ENCODE measurements around the gene HID1.

Gene HID1

GRCh38 chr17:74901353-74902135 lies 71.0 kb downstream of the HID1 start:
- no peak overlapping the region for H3K4me3 ChIP-seq (ENCODE audit: low read depth, low read length)
- TF ChIP-seq, protein P1, sequence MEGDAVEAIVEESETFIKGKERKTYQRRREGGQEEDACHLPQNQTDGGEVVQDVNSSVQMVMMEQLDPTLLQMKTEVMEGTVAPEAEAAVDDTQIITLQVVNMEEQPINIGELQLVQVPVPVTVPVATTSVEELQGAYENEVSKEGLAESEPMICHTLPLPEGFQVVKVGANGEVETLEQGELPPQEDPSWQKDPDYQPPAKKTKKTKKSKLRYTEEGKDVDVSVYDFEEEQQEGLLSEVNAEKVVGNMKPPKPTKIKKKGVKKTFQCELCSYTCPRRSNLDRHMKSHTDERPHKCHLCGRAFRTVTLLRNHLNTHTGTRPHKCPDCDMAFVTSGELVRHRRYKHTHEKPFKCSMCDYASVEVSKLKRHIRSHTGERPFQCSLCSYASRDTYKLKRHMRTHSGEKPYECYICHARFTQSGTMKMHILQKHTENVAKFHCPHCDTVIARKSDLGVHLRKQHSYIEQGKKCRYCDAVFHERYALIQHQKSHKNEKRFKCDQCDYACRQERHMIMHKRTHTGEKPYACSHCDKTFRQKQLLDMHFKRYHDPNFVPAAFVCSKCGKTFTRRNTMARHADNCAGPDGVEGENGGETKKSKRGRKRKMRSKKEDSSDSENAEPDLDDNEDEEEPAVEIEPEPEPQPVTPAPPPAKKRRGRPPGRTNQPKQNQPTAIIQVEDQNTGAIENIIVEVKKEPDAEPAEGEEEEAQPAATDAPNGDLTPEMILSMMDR (IDR thresholded peaks at IDR 0.05; ENCODE audit: borderline replicate concordance, insufficient read depth, low read depth, low read length), result no peak

Data from GM12875 (cell line).